GM19238 (cell line): Measurements from ENCODE around the gene SCFD2.
"Not testable (repeated sequence)": the region's sequence is repeated elsewhere in the genome, so short reads cannot be mapped to it uniquely, and the experiment has no call there.

Source experiments
- DNase-seq: peaks from one replicate; pipeline ENCODE4 v3.0.0; 2011; ENCODE audit warnings: low spot score; ENCODE audit not compliant: insufficient read length

The SCFD2 gene

GRCh38 chr4:52993771-52994170, 372.1 kb downstream of the SCFD2 start:
- DNase-seq, result no peak

GRCh38 chr4:52992551-52992950, 373.3 kb downstream of the SCFD2 start:
- DNase-seq, result not testable (repeated sequence)

- no peak for DNase-seq
Observed at GRCh38 chr4:52991472-52991871, 374.4 kb downstream of the SCFD2 start.

- DNase-seq, result no peak
Observed at GRCh38 chr4:52990706-52991105, 375.2 kb downstream of the SCFD2 start.

- no peak for DNase-seq
Observed at GRCh38 chr4:52989865-52990264, 376.0 kb downstream of the SCFD2 start.

GRCh38 chr4:52987392-52988056, 378.3 kb downstream of the SCFD2 start:
- no peak for DNase-seq

- DNase-seq, result no peak
Observed at GRCh38 chr4:52984462-52984881, 381.4 kb downstream of the SCFD2 start.

GRCh38 chr4:52983563-52984303, 382.1 kb downstream of the SCFD2 start:
- DNase-seq, result peak; percentile 19

GRCh38 chr4:52982946-52983340, 382.9 kb downstream of the SCFD2 start:
- no peak for DNase-seq

- no peak for DNase-seq
Observed at GRCh38 chr4:52982255-52982945, 383.5 kb downstream of the SCFD2 start.

GRCh38 chr4:52979821-52980590, 385.9 kb downstream of the SCFD2 start:
- no peak for DNase-seq

- no peak for DNase-seq
Observed at GRCh38 chr4:52979020-52979419, 386.8 kb downstream of the SCFD2 start.

GRCh38 chr4:52977252-52977651, 388.6 kb downstream of the SCFD2 start:
- DNase-seq, result no peak

GRCh38 chr4:52976523-52977230, 389.2 kb downstream of the SCFD2 start:
- no peak for DNase-seq

- DNase-seq, result no peak
Observed at GRCh38 chr4:52968691-52969090, 397.2 kb downstream of the SCFD2 start.

GRCh38 chr4:52968241-52968640, 397.6 kb downstream of the SCFD2 start:
- no peak for DNase-seq

GRCh38 chr4:52966781-52967180, 399.1 kb downstream of the SCFD2 start:
- no peak for DNase-seq

- DNase-seq, result no peak
Observed at GRCh38 chr4:52966172-52966571, 399.7 kb downstream of the SCFD2 start.

- no peak for DNase-seq
Observed at GRCh38 chr4:52964561-52965101, 401.2 kb downstream of the SCFD2 start.

- DNase-seq, result no peak
Observed at GRCh38 chr4:52964011-52964410, 401.9 kb downstream of the SCFD2 start.

- no peak for DNase-seq
Observed at GRCh38 chr4:52962721-52963120, 403.1 kb downstream of the SCFD2 start.
